GM18526 (cell line): Measurements from ENCODE around the gene CSRP2.

Experiments
- POLR2A ChIP-seq: IDR thresholded peaks from 3 replicates; pipeline ENCODE4 v1.6.1; 2011; ENCODE audit not compliant: insufficient read length; ENCODE audit errors: extremely low read depth

Gene CSRP2

GRCh38 chr12:76856018-76856644 lies 22.7 kb downstream of the CSRP2 start:
- TF ChIP-seq POLR2A = no peak

DNA sequence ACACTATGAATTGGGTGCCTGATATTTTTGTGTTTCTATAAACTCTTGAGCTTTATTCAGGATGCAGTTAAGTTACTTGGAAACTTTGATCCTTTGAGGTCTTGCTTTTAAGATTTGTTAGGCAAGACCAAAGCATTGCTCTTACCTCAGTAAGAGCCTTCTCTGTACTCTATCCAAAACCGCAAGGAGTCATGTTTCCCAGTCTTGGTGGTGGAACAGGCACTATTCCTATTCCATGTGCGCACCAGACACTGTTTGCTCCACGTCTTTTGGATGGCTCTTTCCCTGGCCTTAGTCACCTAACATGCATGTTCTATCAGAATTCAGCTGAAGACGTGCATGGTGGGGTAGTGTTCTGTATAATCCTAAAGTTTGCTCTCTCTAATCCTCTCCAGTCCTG lies 23.5 kb downstream of the CSRP2 start:
- no peak for TF ChIP-seq POLR2A

- TF ChIP-seq POLR2A = no peak
Observed at GRCh38 chr12:76852106-76852505, 26.7 kb downstream of the CSRP2 start.

GRCh38 chr12:76848132-76848531 lies 30.7 kb downstream of the CSRP2 start:
- TF ChIP-seq POLR2A = no peak

DNA sequence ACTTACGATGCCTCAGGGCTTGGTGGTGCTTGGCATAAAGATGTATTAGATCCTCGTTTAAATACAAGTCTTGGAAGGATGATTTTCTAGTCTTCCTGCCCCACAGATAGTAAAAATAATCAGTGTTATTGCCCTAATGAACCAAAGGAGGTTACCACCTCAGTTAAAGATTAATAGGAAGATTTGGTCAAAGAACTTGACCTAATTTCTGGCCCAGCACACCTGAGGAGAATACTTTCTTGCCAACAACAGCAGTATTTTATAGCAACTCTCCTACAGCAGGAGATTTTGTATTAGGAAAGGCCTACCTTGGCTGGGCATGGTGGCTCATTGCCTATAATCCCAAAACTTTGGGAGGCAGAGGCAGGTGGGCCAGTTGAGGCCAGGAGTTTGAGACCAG lies 31.6 kb downstream of the CSRP2 start:
- TF ChIP-seq POLR2A = no peak

- no peak for TF ChIP-seq POLR2A
Observed at GRCh38 chr12:76836633-76837032, 42.2 kb downstream of the CSRP2 start.

DNA sequence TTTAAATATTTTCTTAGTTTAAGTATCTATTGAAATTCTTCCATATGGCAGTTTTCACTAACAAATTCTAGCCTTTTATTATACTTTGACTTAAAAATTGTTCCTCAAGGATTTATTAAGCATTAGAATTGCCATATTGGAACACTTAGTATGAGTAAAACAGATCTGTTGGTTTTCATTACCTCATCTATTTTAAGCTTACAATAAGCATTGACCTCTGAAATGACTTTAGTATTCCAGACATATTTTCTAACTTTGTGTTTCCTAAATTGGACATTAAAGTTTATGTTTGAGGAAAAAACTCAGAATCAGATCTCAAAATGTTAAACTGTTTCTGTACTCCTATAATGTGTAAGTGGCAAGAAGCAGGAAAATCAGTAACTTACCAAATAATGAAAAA lies 48.4 kb downstream of the CSRP2 start:
- no peak for TF ChIP-seq POLR2A

DNA sequence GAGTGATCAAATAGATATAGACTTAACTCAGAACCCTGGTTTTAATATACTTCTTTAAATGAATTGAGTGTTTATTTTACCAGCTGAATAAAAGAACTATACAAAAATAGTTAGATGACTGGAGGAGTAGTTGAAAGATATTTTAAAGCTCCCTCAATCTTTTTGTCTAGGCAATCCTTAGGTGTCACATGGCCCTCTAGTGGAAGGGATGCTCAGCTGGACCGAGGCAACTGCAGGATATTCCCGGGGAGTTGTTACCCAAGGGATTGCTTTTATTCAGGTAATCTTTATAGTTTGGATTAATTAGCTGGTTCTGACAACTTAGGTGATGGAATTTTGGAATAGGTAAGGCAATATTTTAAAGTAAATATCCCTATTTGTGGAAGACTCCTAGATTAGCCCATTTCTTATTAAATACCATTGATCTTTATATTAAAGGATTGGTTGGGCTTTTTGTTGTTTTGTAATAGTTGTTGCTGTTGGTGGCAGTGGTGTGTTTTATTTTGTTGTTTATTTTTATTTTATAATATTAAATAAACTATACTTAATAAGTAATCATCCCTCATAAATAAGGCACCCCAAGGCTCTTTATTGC lies 57.8 kb downstream of the CSRP2 start:
- no peak for TF ChIP-seq POLR2A

GRCh38 chr12:76813972-76814371 lies 64.8 kb downstream of the CSRP2 start:
- TF ChIP-seq POLR2A = no peak

- TF ChIP-seq POLR2A = no peak
Observed at GRCh38 chr12:76813265-76813664, 65.6 kb downstream of the CSRP2 start.

GRCh38 chr12:76811976-76812375 lies 66.8 kb downstream of the CSRP2 start:
- TF ChIP-seq POLR2A = no peak

- no peak for TF ChIP-seq POLR2A
Observed at GRCh38 chr12:76810671-76811419, 68.0 kb downstream of the CSRP2 start.
